Stimulated activated CD8-positive, alpha-beta memory T cell treated with anti-CD3 and anti-CD28 coated beads, Interleukin-4, amount 100 ng/mL, for 4 hours (primary cell): Measurements from ENCODE around the gene NUDT21.
"Not testable (repeated sequence)": the region's sequence is repeated elsewhere in the genome, so short reads cannot be mapped to it uniquely, and the experiment has no call there.

ENCODE experiments used
- DNase-seq, 2 donors: peaks; one replicate each; pipeline ENCODE4 v3.0.0-alpha.2; 2020; ENCODE audit warnings: low read depth in 2 of 2, low spot score in 1 of 2

The NUDT21 gene

GRCh38 chr16:56419740-56420548, 31.2 kb downstream of the NUDT21 start:
- DNase-seq, result no peak

GRCh38 chr16:56417138-56417537, 34.0 kb downstream of the NUDT21 start:
- no peak for DNase-seq

GRCh38 chr16:56415875-56416274, 35.3 kb downstream of the NUDT21 start:
- DNase-seq, result no peak

- no peak for DNase-seq
Observed at GRCh38 chr16:56414366-56414765, 36.8 kb downstream of the NUDT21 start.

- DNase-seq, result no peak
Observed at GRCh38 chr16:56413381-56413780, 37.8 kb downstream of the NUDT21 start.

- DNase-seq, result no peak
Observed at GRCh38 chr16:56411624-56412023, 39.5 kb downstream of the NUDT21 start.

- DNase-seq, result no peak
Observed at GRCh38 chr16:56411123-56411522, 40.0 kb downstream of the NUDT21 start.

GRCh38 chr16:56409195-56409594, 41.9 kb downstream of the NUDT21 start:
- DNase-seq, result no peak

GRCh38 chr16:56408379-56409098, 42.6 kb downstream of the NUDT21 start:
- DNase-seq, result no peak

- DNase-seq, result no peak
Observed at GRCh38 chr16:56405977-56406672, 45.0 kb downstream of the NUDT21 start.

- no peak for DNase-seq
Observed at GRCh38 chr16:56401482-56401881, 49.6 kb downstream of the NUDT21 start.

- DNase-seq, result no peak
Observed at GRCh38 chr16:56400458-56400857, 50.7 kb downstream of the NUDT21 start.

- no peak for DNase-seq
Observed at GRCh38 chr16:56399486-56399885, 51.6 kb downstream of the NUDT21 start.

- no peak for DNase-seq
Observed at GRCh38 chr16:56399047-56399446, 52.1 kb downstream of the NUDT21 start.

- not testable (repeated sequence) for DNase-seq
Observed at GRCh38 chr16:56396724-56397123, 54.4 kb downstream of the NUDT21 start.

- no peak for DNase-seq
Observed at GRCh38 chr16:56389554-56389953, 61.6 kb downstream of the NUDT21 start.

- DNase-seq, result no peak
Observed at GRCh38 chr16:56388209-56388608, 62.9 kb downstream of the NUDT21 start.

GRCh38 chr16:56387396-56387795, 63.7 kb downstream of the NUDT21 start:
- DNase-seq, result no peak

- no peak for DNase-seq
Observed at GRCh38 chr16:56384074-56384721, 66.9 kb downstream of the NUDT21 start.

GRCh38 chr16:56382901-56383355, 68.2 kb downstream of the NUDT21 start:
- no peak for DNase-seq

GRCh38 chr16:56382459-56382858, 68.7 kb downstream of the NUDT21 start:
- DNase-seq, result no peak
